Stimulated activated CD4-positive, alpha-beta T cell treated with anti-CD3 and anti-CD28 coated beads, Interleukin-1b, Interleukin-23, amount 100 ng/mL, for 48 hours (primary cell): ENCODE results near the gene ARHGAP19.

Experiments
- DNase-seq: peaks from one replicate; pipeline ENCODE4 v3.0.0-alpha.2; 2020

ARHGAP19 gene

DNA sequence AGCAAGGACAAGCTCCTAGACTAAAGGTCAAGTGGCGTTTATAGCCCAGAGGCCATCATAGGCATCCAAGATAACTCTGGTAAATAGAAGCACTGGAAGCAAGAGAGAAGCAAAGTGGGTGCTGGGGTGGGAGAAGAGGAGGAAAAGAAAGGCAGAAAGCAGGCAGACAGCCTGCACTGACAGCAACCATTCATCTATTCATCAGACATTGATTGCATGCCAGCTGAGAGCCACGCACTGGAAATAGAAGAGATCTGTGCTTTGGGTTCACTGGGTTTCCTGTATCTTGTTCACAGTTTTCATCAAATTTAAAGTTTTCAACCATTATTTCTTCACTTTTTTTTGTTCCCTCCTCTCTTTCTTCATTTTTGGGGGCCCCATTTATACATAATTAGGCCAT lies 102.0 kb downstream of the ARHGAP19 start:
- DNase-seq, result no peak

DNA sequence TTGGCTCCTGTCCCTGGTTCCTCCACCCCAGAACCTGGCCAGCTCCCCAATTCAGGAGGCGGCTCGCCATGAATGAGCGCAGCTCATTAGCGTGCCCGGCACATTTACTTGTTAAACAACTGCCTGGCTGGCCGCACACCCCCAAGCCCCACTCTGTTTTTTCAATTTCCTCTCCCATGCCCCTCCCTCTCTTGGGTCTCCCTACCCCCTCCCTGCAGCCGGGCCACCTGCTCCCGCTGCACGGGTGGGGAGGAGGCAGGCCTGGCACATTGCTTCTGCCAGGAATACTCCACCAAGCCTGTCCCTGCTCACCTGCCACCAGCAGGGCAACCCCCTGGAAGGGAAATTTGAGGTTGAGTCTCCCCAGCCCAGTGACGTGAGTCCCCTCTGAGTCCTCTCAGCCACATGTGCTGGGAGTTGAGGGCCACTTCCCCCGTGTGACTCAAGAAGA lies 104.2 kb downstream of the ARHGAP19 start:
- DNase-seq, result no peak

DNA sequence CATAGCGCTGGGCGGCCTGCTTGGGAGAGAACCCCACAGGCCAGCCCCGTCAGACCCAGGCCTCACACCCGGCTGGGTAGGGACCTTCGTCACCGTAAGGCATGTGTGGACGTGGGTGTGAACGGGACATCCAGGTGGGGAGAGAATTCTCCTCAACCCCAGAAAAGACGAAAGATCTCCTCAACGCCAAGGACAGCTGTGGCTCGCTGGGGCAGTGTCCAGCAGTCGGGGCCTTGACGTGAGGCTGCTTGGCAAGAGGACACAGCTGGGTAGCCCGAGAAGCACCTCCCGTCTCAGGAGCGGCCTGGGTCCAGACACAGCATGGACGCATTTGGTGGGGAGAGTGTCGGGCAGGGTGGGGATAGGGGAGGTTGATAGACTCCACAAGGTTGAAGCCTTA lies 105.5 kb downstream of the ARHGAP19 start:
- no peak for DNase-seq

DNA sequence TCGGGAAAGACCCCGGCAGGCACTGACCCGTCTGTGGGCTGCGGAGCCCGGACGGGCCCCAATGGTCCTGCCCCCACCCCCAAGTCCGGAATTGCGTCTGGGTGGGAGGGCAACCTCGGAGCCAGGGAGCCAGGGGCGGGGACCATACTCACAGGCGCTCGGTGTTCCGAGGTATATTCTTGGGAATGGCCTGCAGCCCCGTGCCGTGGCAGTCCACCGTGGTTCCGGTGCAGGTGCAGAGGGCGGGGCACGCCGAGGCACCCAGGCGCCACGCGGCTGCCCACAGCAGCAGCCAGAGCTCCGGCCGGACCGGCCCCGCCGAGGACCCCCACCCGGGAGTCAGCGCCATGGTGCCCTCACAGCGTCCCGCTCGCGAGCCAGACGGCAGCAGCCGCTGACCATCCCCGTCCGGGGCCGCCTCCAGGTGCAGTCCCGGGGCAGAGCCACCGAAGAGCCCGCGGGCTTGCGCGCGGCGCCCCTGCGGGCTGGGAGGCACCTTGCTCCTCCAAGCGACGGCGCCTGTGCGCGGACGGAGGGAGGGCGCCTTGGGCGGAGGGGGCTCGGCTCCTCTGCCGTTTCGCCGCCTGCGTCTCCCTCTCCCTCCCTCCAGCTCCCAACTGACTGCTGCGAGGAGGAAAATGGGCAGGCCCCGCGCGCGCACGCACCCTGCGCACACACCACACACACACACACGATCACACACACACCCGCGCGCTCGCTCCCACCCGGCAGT lies 106.9 kb downstream of the ARHGAP19 start, which contains the start of gene SLIT1:
TSS of gene SLIT1 (minus strand) at position 634 of the 733 bp plus-strand sequence. CDS start at position 349, 285 bp downstream.
- no peak for DNase-seq

DNA sequence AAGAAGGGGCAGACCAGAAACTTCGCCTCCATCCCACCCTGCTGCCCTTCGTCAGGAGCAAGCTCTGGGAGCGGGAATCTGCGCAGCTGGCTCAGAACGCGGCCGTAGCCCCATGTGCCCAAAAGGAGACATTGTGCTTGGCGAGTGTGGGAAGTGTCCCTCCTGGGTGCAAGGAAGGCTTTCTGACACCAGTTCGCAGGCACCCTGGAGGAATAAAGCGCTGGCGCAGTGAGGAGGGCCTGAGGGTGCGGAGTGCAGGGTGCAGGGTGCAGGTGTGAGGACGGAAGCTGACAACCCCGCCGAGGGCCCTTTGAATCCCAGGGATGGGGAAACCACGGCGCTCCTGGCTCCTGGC lies 107.5 kb downstream of the ARHGAP19 start:
- no peak for DNase-seq

DNA sequence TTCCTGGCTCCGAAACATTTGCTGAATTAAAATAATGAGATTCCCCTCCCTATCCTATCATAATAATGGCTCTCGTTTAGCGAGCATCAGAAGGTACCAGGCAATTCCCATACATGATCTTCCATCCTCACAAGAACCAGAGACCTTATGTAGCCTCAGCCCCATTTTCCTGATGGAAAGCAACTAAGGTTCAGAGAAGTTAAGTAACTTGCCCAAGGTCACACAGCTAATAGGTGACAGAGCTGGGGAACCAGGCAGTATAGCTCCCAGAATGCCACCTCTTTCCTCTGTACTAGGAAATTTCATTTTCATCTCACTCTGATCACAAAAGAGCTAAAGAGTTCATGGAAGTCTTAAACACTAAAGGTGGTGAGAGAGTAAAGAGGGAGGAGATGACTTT lies 109.1 kb downstream of the ARHGAP19 start:
- no peak for DNase-seq

DNA sequence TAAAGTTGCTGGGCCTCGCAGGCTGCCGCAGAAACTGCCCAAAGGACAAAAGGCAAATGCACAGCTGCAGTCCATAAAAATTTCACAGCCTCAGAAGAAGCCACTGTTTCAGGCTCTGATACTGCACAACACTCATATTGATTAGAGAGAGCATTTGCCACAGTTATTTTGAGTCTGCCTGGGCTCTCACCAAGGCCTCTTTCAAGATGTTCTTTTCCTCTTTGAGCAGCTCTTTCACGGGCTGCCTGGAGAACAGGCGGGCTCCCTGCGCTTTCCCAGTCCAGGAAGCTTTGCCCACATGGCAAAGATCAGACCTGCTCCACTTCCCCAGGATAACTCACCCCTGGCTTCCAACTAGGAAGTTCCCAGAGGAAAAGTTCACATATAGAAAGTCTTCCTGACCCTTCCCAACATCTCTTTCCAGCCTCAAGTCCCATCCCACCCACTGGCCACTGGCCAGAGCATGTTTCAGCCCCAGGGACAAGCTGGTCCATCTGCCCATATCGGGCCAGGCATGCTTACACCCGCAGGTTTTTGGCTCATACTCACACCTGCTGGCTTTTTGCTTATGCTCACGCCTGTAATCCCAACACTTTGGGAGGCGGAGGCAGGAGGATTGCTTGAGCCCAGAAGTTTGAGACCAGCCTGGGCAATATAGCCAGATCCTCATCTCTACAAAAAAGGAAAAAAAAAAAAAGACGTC lies 110.0 kb downstream of the ARHGAP19 start:
- DNase-seq, result no peak

DNA sequence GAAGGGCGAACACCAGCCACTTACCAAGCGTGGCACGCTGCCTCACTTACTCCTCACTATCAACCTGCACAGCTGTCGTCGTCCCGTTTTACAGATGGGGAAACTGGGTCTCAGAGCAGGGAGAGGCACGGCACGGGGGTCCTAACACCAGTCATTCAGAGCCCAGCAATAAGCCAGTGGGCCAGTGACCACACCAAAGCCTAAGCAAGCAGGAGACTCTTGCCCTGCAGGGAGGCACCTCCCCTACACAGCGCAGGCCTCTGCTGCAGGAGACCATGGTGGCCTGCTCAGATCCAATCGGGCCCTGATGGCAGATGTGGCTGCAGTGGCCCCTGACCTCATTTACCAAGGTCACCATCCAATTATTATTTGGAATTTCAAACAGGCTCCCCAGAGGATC lies 111.5 kb downstream of the ARHGAP19 start:
- DNase-seq, result no peak

DNA sequence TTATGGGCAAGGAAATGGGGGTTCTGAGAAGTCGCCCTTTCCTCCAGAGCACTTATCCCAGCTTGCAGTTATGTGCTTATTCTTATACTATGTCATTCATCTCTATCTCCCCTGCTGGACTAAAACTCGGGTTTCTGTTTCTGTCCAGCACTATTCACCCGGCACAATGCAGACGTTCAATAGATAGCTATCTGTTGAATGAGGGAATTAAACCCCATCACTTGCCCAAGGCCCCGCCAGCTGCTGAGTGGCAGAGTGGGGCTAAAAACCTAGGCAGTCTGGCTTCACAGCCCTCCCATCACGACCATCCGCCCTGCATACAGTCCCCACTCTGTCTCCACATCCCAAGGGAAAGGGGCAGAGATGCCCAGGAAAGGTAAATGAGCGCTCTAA lies 112.1 kb downstream of the ARHGAP19 start:
- DNase-seq, result no peak

DNA sequence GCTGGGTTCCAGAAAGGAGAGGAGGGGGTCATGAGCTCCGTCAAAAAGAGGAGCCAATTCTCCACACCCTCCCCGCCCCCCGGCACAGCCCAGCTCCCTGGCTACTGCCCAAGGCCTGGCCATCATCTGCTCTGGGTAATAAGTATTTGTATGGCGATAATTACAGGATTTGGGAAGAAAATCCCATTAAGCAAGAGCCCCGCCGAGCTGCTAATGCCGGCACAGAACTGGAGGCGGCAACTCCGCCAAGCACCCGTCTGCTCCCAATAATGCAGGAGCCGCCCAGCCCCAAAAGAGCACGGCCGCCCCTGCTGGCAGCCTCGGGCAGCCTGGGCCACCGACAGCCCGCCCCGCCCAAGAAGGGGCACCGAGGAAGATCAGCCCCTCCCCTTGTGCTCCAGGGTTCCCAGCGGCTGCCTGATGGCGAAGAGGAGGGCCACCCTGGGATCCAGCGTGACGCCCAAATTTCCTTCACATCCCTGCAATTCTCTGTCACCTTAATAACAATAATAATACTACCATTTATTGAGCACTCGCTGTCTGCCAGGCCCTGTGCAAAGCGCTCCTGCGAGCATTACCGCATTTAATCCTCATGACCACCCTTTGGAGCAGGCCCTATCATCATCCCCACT lies 112.6 kb downstream of the ARHGAP19 start:
- DNase-seq, result peak; percentile 6

DNA sequence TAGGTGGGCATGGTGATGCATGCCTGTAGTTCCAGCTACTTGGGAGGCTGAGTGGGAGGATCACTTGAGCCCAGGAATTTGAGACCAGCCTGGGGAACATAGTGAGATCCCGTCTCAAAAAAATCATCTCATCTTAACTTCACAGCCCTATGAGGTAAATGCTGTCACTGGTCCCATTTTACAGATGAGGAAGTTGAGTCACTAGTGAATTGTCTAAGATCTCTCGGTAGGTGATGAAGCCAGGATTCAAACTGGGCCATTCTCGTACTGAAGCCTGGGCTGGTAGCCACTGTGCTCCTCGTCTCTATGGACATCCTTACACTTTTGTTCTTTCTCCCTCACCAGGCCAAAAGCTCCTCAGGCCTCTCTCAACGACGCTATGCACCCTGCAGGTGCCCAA lies 113.1 kb downstream of the ARHGAP19 start:
- DNase-seq, result no peak

DNA sequence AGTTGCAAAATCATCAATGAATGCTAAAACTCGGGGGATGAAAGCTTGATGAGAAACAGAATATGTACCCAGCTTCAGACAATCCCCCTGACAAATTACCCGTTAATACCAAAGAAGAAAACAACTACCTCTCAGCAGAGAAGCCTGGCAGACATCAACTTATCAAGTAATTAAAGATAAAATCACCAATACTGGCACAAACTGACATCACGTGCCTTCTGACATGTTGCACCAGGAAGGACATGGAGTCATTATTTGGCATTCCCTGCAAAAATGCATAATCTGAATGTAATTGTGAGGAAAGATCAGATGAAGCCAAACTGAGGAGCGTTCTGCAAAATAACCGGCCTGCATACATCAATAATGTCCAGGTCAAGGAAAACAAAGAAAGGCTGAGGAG lies 114.4 kb downstream of the ARHGAP19 start:
- no peak for DNase-seq

DNA sequence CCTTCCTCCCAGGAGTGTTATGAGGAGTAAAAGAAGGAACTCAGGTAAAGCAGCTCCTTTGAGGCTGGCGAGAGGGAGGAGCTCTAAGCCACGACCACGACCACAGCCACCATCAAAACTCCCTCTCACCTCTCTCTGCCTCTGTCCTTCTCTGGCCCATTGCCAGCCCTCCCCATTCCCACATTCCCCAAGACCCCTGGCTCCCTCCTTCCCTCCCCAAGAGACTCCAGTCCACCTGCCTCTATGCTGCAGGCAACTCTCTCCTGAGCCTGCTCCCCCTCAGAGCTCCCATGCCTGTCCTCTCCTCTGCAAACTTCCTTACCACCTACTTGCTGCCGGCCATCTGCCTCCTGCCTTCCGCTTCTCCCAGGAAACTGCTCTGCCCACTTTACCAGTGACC lies 116.2 kb downstream of the ARHGAP19 start:
- no peak for DNase-seq

DNA sequence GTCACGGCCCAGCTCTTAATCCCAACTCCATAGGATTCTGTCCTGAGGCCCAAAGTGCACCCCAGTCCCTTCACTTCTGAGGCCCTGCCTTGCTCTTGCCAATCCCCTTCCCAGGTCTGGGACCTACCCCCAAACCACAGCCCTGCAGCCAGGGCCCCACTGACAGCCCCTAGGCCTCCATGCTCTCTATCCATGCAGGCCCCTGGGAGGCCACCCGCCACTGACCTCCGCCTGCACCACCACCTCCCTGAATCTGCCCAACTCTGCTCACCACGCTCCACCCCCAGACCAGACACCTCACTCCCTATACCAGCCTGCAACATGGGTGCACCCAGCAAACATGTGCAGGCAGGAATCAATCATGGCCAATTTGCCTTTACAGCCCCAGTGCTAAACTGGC lies 116.9 kb downstream of the ARHGAP19 start:
- DNase-seq, result no peak

DNA sequence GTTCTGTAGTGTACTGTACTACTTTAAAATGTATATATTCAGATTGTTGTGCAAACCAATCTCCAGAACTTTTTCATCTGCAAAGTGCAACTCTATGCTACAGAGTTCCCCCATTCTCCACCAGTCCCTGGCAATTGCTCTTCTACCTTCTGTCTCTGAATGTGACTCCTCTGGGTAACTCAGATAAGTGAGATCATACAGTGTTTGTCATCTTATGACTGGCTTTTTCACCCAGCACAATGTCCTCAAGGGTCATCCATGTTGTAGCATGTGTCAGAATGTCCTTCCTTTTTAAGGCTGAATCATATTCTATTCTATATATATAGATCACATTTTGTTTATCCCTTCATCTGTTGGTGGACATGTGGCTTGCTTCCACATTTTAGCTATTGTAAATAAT lies 117.5 kb downstream of the ARHGAP19 start:
- DNase-seq, result no peak

DNA sequence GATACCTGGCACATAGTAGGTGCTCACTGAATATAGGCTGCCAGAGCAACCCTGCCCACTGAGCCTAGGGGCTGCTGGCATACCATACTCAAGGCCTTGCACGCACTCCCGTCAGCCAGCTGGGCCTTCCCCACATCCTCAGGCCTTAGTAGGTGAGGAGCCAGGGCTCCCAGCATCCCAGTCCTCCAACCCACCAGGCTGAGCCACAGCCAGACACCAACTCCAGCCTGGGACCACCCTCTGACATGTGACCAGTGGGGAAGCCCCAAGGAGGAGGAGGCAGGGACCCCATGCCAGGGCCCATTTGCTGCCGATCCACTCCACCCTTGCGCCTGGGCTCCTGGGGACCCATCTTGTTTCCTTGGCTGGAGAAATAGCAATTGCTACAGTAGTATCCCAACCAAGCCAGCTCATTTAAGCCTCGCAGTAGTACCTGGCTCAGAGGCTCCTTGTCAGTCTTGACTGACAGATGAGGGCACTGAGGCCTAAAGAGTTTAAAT lies 118.1 kb downstream of the ARHGAP19 start:
- DNase-seq, result no peak

DNA sequence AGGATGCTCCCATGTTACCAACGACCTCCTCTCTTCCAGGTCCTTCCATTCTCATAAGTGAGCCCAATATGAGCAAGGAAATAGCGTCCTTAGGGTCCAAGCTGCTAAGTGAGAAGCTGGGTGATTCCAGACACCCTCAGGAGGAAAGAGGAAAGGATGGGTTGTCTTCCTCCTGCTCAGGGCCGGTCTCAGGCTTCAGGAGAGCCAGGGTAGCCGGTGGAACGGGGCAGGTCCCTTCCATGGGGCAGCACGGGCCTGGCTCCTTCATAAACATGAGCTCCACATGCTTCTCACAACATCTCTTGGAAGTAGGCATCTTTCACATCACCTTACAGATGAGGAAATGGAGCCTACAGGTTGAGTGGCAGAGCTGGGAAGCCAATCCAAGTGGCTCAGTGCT lies 119.4 kb downstream of the ARHGAP19 start:
- DNase-seq, result no peak
